Esophagus squamous epithelium (tissue), 5 donors: ENCODE results near the gene GRK5. TPM values are rescaled to one million over a fixed set of nuclear protein-coding genes. Genes with fewer than 3 reads are reported as not detected.
A peak's percentile ranks its signal among the peaks of the same experiment; 100 is the strongest.

ENCODE experiments used
- DNase-seq: peaks from one replicate; lab custom pipeline; 2025; lab: John Stamatoyannopoulos, UW
- H3K27ac ChIP-seq, 4 donors: fragments of 200-600 bp; sonication (generic); one replicate each; pipeline ENCODE4 v1.5.1; 2016 to 2019; ENCODE audit warnings: mild to moderate bottlenecking in 1 of 4
- H3K27me3 ChIP-seq, 4 donors: fragments of 200-600 bp; sonication (generic); 1 replicate in 3 of 4; 2 replicates in 1 of 4; pipeline versions ENCODE4 v1.5.1 to v1.6.0; 2017 to 2021; ENCODE audit warnings: antibody characterized with exemption in 1 of 4
- H3K36me3 ChIP-seq, 3 donors: fragments of 200-600 bp; sonication (generic); one replicate each; pipeline ENCODE4 v1.5.1; 2016 to 2019
- H3K4me1 ChIP-seq, 3 donors: fragments of 200-600 bp; sonication (generic); one replicate each; pipeline ENCODE4 v1.5.1; 2017 to 2019
- H3K4me3 ChIP-seq, 4 donors: fragments of 200-600 bp; sonication (generic); 1 replicate in 3 of 4; 2 replicates in 1 of 4; pipeline ENCODE4 v1.5.1; 2016 to 2019; ENCODE audit warnings: mild to moderate bottlenecking in 2 of 4, moderate library complexity in 1 of 4
- H3K9me3 ChIP-seq, 3 donors: fragments of 200-600 bp; sonication (generic); one replicate each; pipeline ENCODE4 v1.5.1; 2016 to 2019
- CTCF ChIP-seq, 6 experiments: fragments of 450-650 bp in 4 of 6; fragments of 200-600 bp in 2 of 6; sonication (generic) in 2 of 6; IDR thresholded peaks; one replicate each; pipeline ENCODE4 v1.5.1; 2016 to 2019; ENCODE audit warnings: antibody characterized with exemption in 6 of 6, mild to moderate bottlenecking in 4 of 6, moderate library complexity in 4 of 6
- POLR2A ChIP-seq, 4 donors: fragments of 450-650 bp; IDR thresholded peaks; one replicate each; pipeline ENCODE4 v1.6.1; 2017; ENCODE audit warnings: antibody characterized with exemption in 4 of 4, mild to moderate bottlenecking in 4 of 4, moderate library complexity in 3 of 4
- WGBS, 2 donors: methylation state at CpG; one replicate each; pipeline ENCODE4 v1.1.5; 2018; 5-methylcytosine and 5-hydroxymethylcytosine counted together
- intact Hi-C: fragments of 100-400 bp; cut with DNase I; formaldehyde crosslinking; loops from one replicate; pipeline ENCODE4 v1.15.0; 2022
- total RNA-seq, 4 donors: library from RNA; depleted of rRNA; stranded (reverse); fragments of >200 nt; gene quantifications; one replicate each; pipeline ENCODE4 v1.1.0, GENCODE V29; 2016
- donor health status: DM: yes; HTN: yes; CAD: no.

The GRK5 gene
- total RNA-seq, 4 donors from 2014 or later, result 2.4 to 18.9 (median 6.3) TPM

DNA sequence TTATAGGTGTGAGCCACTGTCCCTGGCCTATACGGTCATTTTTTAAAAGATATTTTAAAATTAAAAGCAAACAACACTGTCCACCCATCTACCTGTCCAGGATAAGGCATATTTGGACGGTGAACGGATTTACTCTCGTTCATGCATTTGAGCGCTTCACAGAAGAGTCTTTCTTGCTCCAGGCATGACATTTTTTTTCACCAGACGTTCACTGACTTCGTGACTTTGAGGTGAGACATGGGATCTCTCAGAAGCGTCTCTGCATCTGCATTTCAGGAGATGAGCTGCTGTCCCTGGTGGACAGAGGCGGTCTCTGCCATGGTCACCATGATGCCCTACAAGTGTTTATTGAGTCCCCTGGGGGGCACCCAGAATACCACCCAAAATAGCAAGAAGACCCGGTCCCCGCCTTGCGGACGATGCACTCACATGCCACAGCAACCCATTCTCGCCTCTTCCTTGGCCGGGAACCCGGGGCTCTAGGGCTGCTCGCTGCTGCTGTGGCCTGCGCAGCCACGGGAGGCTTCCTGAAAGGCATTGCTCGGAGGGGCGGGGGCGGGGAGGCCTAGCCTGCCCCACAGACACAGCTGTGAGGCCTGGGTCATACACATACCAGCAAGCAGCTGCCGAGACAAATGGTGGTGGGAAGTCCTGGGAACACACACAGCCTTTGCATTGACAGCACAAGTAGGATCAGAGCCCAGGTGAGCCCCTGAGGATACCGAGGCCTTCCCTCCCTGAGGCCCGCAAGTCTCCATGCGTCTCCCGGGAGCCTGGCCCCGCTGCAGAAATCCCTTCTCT is 250.8 kb downstream of the GRK5 start:
- DNase-seq, result no peak
- Histone ChIP-seq H3K9me3 (no peaks in the 10 kb centered on the region), H3K4me1 (peaks cover 0 to 34% (median 11%) of the 10 kb centered on the region in 3 donors), H3K36me3 (peaks cover 0 to 27% (median 0%) of the 10 kb centered on the region in 3 donors), H3K4me3 (no peak overlapping the region), H3K27ac (no peak overlapping the region), H3K27me3 (no peaks in the 10 kb centered on the region)
- WGBS, 2 donors, result 85 to 91% methylated on average over 7 to 14 of the region's 28 CpGs
- TF ChIP-seq CTCF (IDR thresholded peaks at IDR 0.05), result no peak
- TF ChIP-seq POLR2A (IDR thresholded peaks at IDR 0.05), result no peak
- intact Hi-C loops, result no loop called here

DNA sequence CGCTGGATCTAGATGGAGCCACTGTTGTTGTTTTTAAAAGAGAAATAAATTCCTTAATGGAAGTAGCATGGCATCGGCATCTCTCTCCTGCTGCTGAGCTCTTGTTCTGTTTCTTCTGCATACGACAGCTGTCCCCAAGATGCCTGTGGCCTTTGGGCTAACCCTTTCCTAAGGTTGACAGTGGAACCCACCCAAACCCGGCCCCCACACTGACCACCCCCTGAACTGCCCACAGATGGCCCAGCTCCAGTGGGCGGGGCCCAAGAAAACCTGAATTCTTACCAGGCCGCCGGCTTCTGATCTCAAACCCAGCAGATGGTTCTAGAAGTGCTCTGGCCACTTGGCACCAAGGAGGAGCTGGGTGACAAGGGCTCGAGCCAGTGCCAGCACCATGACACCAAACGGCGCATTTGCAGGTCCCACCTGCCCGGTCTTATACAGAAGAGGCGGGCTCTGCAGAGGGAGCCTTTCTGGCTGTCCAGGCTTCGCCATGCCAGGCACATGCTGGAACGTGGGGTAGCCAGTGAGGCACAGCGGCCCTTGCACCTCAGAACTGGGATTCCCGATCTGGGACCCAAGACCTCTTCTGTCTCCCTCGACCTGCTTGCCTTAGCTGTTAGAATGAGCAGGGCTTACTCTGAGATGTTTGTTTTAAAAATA is 252.4 kb downstream of the GRK5 start:
- peaks cover 0 to 34% (median 11%) of the 10 kb centered on the region in 3 donors for H3K4me1 ChIP-seq
- 96 to 98% methylated on average over 8 to 9 of the region's 17 CpGs for WGBS, 2 donors
- no peaks in the 10 kb centered on the region for H3K9me3 ChIP-seq
- DNase-seq, result no peak
- H3K27me3 ChIP-seq, result no peaks in the 10 kb centered on the region
- intact Hi-C loops, result no loop called here
- H3K27ac ChIP-seq, result peak overlapping the region in 1 of 4 donors; percentile 78
- H3K4me3 ChIP-seq, result no peak overlapping the region
- TF ChIP-seq CTCF (IDR thresholded peaks at IDR 0.05) (no peak), POLR2A (IDR thresholded peaks at IDR 0.05) (no peak)
- H3K36me3 ChIP-seq, result peaks cover 0 to 10% (median 0%) of the 10 kb centered on the region in 3 donors

GRCh38 chr10:119460369-119461195 is 253.2 kb downstream of the GRK5 start:
- Histone ChIP-seq H3K4me3 (no peak overlapping the region), H3K36me3 (peaks cover 0 to 7% (median 0%) of the 10 kb centered on the region in 3 donors), H3K27me3 (no peaks in the 10 kb centered on the region), H3K9me3 (no peaks in the 10 kb centered on the region), H3K4me1 (peaks cover 0 to 35% (median 11%) of the 10 kb centered on the region in 3 donors), H3K27ac (peak overlapping the region; percentile 35 to 89 (median 78))
- intact Hi-C loops, result no loop called here
- TF ChIP-seq CTCF (IDR thresholded peaks at IDR 0.05), result no peak
- TF ChIP-seq POLR2A (IDR thresholded peaks at IDR 0.05), result no peak
- WGBS, 2 donors, result 83 to 96% methylated on average over 6 to 8 of the region's 11 CpGs
- DNase-seq, result no peak

GRCh38 chr10:119461380-119461779 is 254.0 kb downstream of the GRK5 start:
- TF ChIP-seq POLR2A (IDR thresholded peaks at IDR 0.05) (no peak), CTCF (IDR thresholded peaks at IDR 0.05) (peak in 1 of 6 experiments; percentile 36)
- 33 to 57% methylated on average over 1 of the region's 3 CpGs for WGBS, 2 donors
- Histone ChIP-seq H3K27ac (peak overlapping the region; percentile 35 to 89 (median 78)), H3K36me3 (peaks cover 0 to 7% (median 0%) of the 10 kb centered on the region in 3 donors), H3K4me1 (peaks cover 0 to 43% (median 11%) of the 10 kb centered on the region in 3 donors), H3K9me3 (no peaks in the 10 kb centered on the region), H3K4me3 (no peak overlapping the region), H3K27me3 (no peaks in the 10 kb centered on the region)
- DNase-seq, result no peak
- intact Hi-C loops, result no loop called here
